Mucosa of stomach (tissue), 1 donor: ENCODE data around the gene FKBP14.
A peak's percentile ranks its signal among the peaks of the same experiment; 100 is the strongest.

Experiments
- H3K27me3 ChIP-seq: one replicate; pipeline ENCODE4 v1.7.0; 2013; ENCODE audit warnings: mild to moderate bottlenecking, low read length; ENCODE audit not compliant: control insufficient read depth, insufficient read depth
- H3K36me3 ChIP-seq: one replicate; pipeline ENCODE4 v1.7.0; 2013; ENCODE audit warnings: low read length; ENCODE audit not compliant: control insufficient read depth, insufficient read depth
- H3K4me1 ChIP-seq: one replicate; pipeline ENCODE4 v1.7.0; 2013; ENCODE audit warnings: mild to moderate bottlenecking, low read length; ENCODE audit not compliant: control insufficient read depth, insufficient read depth
- H3K4me3 ChIP-seq: one replicate; pipeline ENCODE4 v1.7.0; 2013; ENCODE audit warnings: low read length
- H3K9ac ChIP-seq: one replicate; pipeline ENCODE4 v1.7.0; 2013; ENCODE audit warnings: mild to moderate bottlenecking, low read length, moderate library complexity
- H3K9me3 ChIP-seq: one replicate; pipeline ENCODE4 v1.7.0; 2013; ENCODE audit warnings: mild to moderate bottlenecking, low read length, moderate library complexity; ENCODE audit not compliant: control insufficient read depth
- donor health status: Pancreatic carcinoma.

Gene FKBP14

GRCh38 chr7:30005464-30005863 lies 21.0 kb downstream of the FKBP14 start:
- no peaks in the 10 kb centered on the region for H3K36me3 ChIP-seq
- no peaks in the 10 kb centered on the region for H3K4me1 ChIP-seq
- no peak overlapping the region for H3K9ac ChIP-seq
- no peaks in the 10 kb centered on the region for H3K27me3 ChIP-seq
- no peaks in the 10 kb centered on the region for H3K9me3 ChIP-seq
- H3K4me3 ChIP-seq: no peak overlapping the region

GRCh38 chr7:30003098-30003497 lies 23.4 kb downstream of the FKBP14 start:
- H3K36me3 ChIP-seq: no peaks in the 10 kb centered on the region
- H3K9me3 ChIP-seq: no peaks in the 10 kb centered on the region
- H3K4me1 ChIP-seq: no peaks in the 10 kb centered on the region
- no peak overlapping the region for H3K4me3 ChIP-seq
- H3K9ac ChIP-seq: no peak overlapping the region
- H3K27me3 ChIP-seq: no peaks in the 10 kb centered on the region

- Histone ChIP-seq H3K4me1 (no peaks in the 10 kb centered on the region), H3K9me3 (no peaks in the 10 kb centered on the region), H3K9ac (no peak overlapping the region), H3K27me3 (no peaks in the 10 kb centered on the region), H3K4me3 (no peak overlapping the region), H3K36me3 (no peaks in the 10 kb centered on the region)
These were observed 24.5 kb downstream of the FKBP14 start for GRCh38 chr7:30001998-30002397.

GRCh38 chr7:29998489-29998888 lies 28.0 kb downstream of the FKBP14 start:
- Histone ChIP-seq H3K4me3 (no peak overlapping the region), H3K9ac (no peak overlapping the region), H3K36me3 (no peaks in the 10 kb centered on the region), H3K27me3 (no peaks in the 10 kb centered on the region), H3K4me1 (no peaks in the 10 kb centered on the region), H3K9me3 (no peaks in the 10 kb centered on the region)

- no peaks in the 10 kb centered on the region for H3K36me3 ChIP-seq
- no peaks in the 10 kb centered on the region for H3K4me1 ChIP-seq
- no peaks in the 10 kb centered on the region for H3K9me3 ChIP-seq
- H3K27me3 ChIP-seq: no peaks in the 10 kb centered on the region
- H3K9ac ChIP-seq: no peak overlapping the region
- no peak overlapping the region for H3K4me3 ChIP-seq
These were observed 30.2 kb downstream of the FKBP14 start for GRCh38 chr7:29996321-29996720.

- Histone ChIP-seq H3K4me3 (no peak overlapping the region), H3K36me3 (no peaks in the 10 kb centered on the region), H3K9ac (no peak overlapping the region)
These were observed 30.9 kb downstream of the FKBP14 start for GRCh38 chr7:29995652-29996051.

GRCh38 chr7:29993140-29993539 lies 33.4 kb downstream of the FKBP14 start:
- H3K27me3 ChIP-seq: no peaks in the 10 kb centered on the region
- H3K9ac ChIP-seq: no peak overlapping the region
- H3K9me3 ChIP-seq: no peaks in the 10 kb centered on the region
- H3K4me3 ChIP-seq: no peak overlapping the region
- peaks cover 5% of the 10 kb centered on the region for H3K4me1 ChIP-seq
- no peaks in the 10 kb centered on the region for H3K36me3 ChIP-seq

More at GRCh38 chr7:29995652-29996051, 30.9 kb downstream of the FKBP14 start:
- H3K4me1 ChIP-seq: no peaks in the 10 kb centered on the region
- no peaks in the 10 kb centered on the region for H3K9me3 ChIP-seq
- H3K27me3 ChIP-seq: no peaks in the 10 kb centered on the region

GRCh38 chr7:29991937-29992336 lies 34.6 kb downstream of the FKBP14 start:
- Histone ChIP-seq H3K4me3 (no peak overlapping the region), H3K27me3 (no peaks in the 10 kb centered on the region), H3K9ac (no peak overlapping the region), H3K4me1 (peaks cover 17% of the 10 kb centered on the region), H3K9me3 (no peaks in the 10 kb centered on the region), H3K36me3 (no peaks in the 10 kb centered on the region)

GRCh38 chr7:29990931-29991330 lies 35.6 kb downstream of the FKBP14 start:
- Histone ChIP-seq H3K4me1 (peaks cover 19% of the 10 kb centered on the region), H3K9ac (no peak overlapping the region), H3K9me3 (no peaks in the 10 kb centered on the region), H3K27me3 (no peaks in the 10 kb centered on the region), H3K36me3 (no peaks in the 10 kb centered on the region), H3K4me3 (no peak overlapping the region)

- H3K27me3 ChIP-seq: no peaks in the 10 kb centered on the region
- H3K9me3 ChIP-seq: no peaks in the 10 kb centered on the region
- H3K36me3 ChIP-seq: no peaks in the 10 kb centered on the region
- H3K9ac ChIP-seq: peak within 1 kb of the TSS; percentile 89
- H3K4me3 ChIP-seq: peak within 1 kb of the TSS; percentile 80
- peaks cover 19% of the 10 kb centered on the region for H3K4me1 ChIP-seq
These were observed 37.1 kb downstream of the FKBP14 start, which contains the start of gene SCRN1 for GRCh38 chr7:29989257-29989995. Gene SCRN1, minus strand, starts transcription at chr7:29989801. Its CDS starts 20,734 bp downstream, at chr7:29969067.

GRCh38 chr7:29988424-29989256 lies 37.9 kb downstream of the FKBP14 start:
- H3K36me3 ChIP-seq: no peaks in the 10 kb centered on the region

GRCh38 chr7:29987811-29988317 lies 38.6 kb downstream of the FKBP14 start:
- Histone ChIP-seq H3K4me1 (peaks cover 19% of the 10 kb centered on the region), H3K9me3 (no peaks in the 10 kb centered on the region), H3K9ac (no peak overlapping the region), H3K4me3 (no peak overlapping the region), H3K36me3 (no peaks in the 10 kb centered on the region), H3K27me3 (no peaks in the 10 kb centered on the region)

More at GRCh38 chr7:29988424-29989256, 37.9 kb downstream of the FKBP14 start:
- Histone ChIP-seq H3K9me3 (no peaks in the 10 kb centered on the region), H3K4me1 (peaks cover 19% of the 10 kb centered on the region), H3K27me3 (no peaks in the 10 kb centered on the region), H3K4me3 (peak overlapping the region; percentile 80), H3K9ac (peak overlapping the region; percentile 89)
